ENCODE data around the gene CST6.

- no peak for TF ChIP-seq CTCF (IDR thresholded peaks at IDR 0.05)
- TF ChIP-seq POLR2A (IDR thresholded peaks at IDR 0.05): no peak
- TF ChIP-seq EP300 (IDR thresholded peaks at IDR 0.05): no peak
Observed at GRCh38 chr11:65964906-65965305, 46.9 kb upstream of the CST6 start.
